Measurements from ENCODE around the gene RAB11A.

RAB11A gene

GRCh38 chr15:65939901-65940617, 70.8 kb downstream of the RAB11A start:
- peak; percentile 73 for DNase-seq (ENCODE audit: low spot score)

- peak; percentile 55 for DNase-seq (ENCODE audit: low spot score)
Observed at GRCh38 chr15:65940618-65940909, 71.3 kb downstream of the RAB11A start.

Data from SW480 (cell line).